ENCODE measurements around the gene C10orf90. TPM values are rescaled to one million over a fixed set of nuclear protein-coding genes. Genes with fewer than 3 reads are reported as not detected.

Gene C10orf90
- total and polyA plus RNA-seq, 11 donors: not detected

- DNase-seq (no peak), ATAC-seq (no peak)
- whole genome bisulfite sequencing, 4 donors: 81 to 92% (median 88%) methylated on average over 2 of the region's 2 CpGs
- no peaks in the 10 kb centered on the region for H3K4me1 ChIP-seq
- intact Hi-C loops (cut with DNase I): no loop called here
- H3K27me3 ChIP-seq: peaks cover 0 to 4% (median 0%) of the 10 kb centered on the region in 9 donors
- TF ChIP-seq POLR2A (IDR thresholded peaks at IDR 0.05): no peak
- TF ChIP-seq, protein P1, sequence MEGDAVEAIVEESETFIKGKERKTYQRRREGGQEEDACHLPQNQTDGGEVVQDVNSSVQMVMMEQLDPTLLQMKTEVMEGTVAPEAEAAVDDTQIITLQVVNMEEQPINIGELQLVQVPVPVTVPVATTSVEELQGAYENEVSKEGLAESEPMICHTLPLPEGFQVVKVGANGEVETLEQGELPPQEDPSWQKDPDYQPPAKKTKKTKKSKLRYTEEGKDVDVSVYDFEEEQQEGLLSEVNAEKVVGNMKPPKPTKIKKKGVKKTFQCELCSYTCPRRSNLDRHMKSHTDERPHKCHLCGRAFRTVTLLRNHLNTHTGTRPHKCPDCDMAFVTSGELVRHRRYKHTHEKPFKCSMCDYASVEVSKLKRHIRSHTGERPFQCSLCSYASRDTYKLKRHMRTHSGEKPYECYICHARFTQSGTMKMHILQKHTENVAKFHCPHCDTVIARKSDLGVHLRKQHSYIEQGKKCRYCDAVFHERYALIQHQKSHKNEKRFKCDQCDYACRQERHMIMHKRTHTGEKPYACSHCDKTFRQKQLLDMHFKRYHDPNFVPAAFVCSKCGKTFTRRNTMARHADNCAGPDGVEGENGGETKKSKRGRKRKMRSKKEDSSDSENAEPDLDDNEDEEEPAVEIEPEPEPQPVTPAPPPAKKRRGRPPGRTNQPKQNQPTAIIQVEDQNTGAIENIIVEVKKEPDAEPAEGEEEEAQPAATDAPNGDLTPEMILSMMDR (IDR thresholded peaks at IDR 0.05): no peak
- no peaks in the 10 kb centered on the region for H3K36me3 ChIP-seq
- H3K9me3 ChIP-seq: no peaks in the 10 kb centered on the region
- no peak overlapping the region for H3K4me3 ChIP-seq
- no peak overlapping the region for H3K27ac ChIP-seq
These were observed 151.3 kb downstream of the C10orf90 start for GRCh38 chr10:126519185-126519584.

DNA sequence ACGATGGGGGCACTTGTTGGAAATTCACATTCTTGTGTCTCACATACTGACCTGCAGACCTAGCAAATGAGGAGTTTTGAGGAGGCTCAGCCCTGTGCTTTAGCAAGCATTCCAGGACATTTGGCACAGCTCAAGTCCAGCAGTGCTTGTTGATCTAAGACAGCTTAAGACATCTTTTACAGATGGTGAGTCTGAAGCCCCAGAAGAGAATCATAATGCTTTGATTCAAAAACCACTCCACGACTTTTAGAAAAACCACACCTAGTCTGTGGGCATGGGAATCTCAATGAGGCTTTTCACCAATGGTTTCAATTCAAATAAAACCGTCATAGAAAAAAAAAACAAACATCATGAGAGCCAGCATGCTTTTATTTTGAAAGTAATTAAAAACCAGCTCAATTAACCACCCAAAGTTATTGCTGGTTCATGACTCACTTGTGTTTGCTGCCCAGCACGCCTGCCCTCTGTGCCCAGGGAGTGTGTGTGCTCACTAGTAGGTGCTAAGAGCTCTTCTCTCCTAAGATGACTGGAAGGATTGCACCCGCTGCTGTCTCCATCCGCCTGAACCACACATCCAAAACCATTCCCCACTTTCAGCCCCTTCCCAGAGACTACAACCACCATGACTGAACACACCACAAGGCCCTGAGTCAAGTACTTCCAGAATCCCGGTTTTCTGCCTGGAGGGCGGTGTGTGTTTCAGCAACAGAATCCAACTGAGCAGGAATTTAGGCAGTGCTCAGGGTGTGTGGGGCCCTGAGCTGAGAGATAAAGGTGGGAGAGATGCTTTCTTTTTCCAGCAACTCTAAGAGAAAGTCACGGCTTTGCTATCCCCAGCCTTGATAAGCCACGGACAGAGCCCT is 152.0 kb downstream of the C10orf90 start:
- intact Hi-C loops (cut with DNase I): no loop called here
- H3K4me3 ChIP-seq: no peak overlapping the region
- H3K9me3 ChIP-seq: no peaks in the 10 kb centered on the region
- DNase-seq (no peak), ATAC-seq (no peak)
- no peaks in the 10 kb centered on the region for H3K4me1 ChIP-seq
- WGBS, 4 donors: 63 to 74% (median 65%) methylated on average over 10 of the region's 10 CpGs
- H3K36me3 ChIP-seq: no peaks in the 10 kb centered on the region
- no peak for TF ChIP-seq POLR2A (IDR thresholded peaks at IDR 0.05)
- TF ChIP-seq, protein P1 (IDR thresholded peaks at IDR 0.05): no peak
- H3K27ac ChIP-seq: no peak overlapping the region
- peaks cover 0 to 6% (median 0%) of the 10 kb centered on the region in 9 donors for H3K27me3 ChIP-seq

- intact Hi-C loops (cut with DNase I): no loop called here
- DNase-seq (no peak), ATAC-seq (no peak)
- Histone ChIP-seq H3K9me3 (no peaks in the 10 kb centered on the region), H3K27me3 (peaks cover 0 to 10% (median 0%) of the 10 kb centered on the region in 9 donors), H3K36me3 (no peaks in the 10 kb centered on the region), H3K27ac (no peak overlapping the region), H3K4me1 (no peaks in the 10 kb centered on the region), H3K4me3 (no peak overlapping the region)
- WGBS, 4 donors: 82 to 91% (median 90%) methylated on average over 6 of the region's 6 CpGs
- TF ChIP-seq, protein P1 (IDR thresholded peaks at IDR 0.05): no peak
- TF ChIP-seq POLR2A (IDR thresholded peaks at IDR 0.05): no peak
These were observed 154.0 kb downstream of the C10orf90 start for GRCh38 chr10:126516515-126516914.

DNA sequence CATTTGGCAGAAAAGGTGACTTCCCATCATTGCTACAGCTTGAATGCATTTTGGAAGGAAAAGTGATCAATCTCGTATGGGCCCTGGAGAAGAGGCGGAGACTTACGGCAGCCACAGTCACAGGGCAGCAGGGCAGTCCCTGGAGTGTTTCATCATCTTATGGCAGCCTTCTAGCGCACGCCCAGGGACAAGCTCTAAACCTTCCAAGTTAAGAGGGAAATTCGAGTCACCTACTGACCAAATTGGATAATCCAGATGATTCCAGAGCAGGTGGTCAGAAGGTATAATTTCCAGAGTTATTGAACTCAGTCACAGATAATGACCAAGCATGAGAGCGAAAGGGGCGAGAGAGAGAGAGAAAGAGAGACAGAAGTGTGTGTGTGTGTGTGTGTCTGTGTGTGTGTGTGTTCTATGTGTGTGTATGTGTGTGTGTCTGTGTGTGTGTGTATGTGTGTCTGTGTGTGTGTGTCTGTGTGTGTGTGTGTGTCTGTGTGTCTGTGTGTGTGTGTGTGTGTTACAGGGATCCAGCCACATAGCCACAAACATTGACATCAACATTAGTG is 158.5 kb downstream of the C10orf90 start:
- TF ChIP-seq POLR2A (IDR thresholded peaks at IDR 0.05): no peak
- TF ChIP-seq, protein P1 (IDR thresholded peaks at IDR 0.05): no peak
- H3K27me3 ChIP-seq: peaks cover 0 to 10% (median 0%) of the 10 kb centered on the region in 9 donors
- no peaks in the 10 kb centered on the region for H3K4me1 ChIP-seq
- WGBS, 4 donors: 54 to 57% (median 55%) methylated on average over 8 of the region's 8 CpGs
- no peak overlapping the region for H3K27ac ChIP-seq
- DNase-seq (no peak), ATAC-seq (no peak)
- no peaks in the 10 kb centered on the region for H3K9me3 ChIP-seq
- intact Hi-C loops (cut with DNase I): no loop called here
- H3K4me3 ChIP-seq: no peak overlapping the region
- H3K36me3 ChIP-seq: no peaks in the 10 kb centered on the region
